ENCODE measurements around the gene RAB20. TPM values are rescaled to one million over a fixed set of nuclear protein-coding genes. Genes with fewer than 3 reads are reported as not detected.

RAB20 gene
- total RNA-seq, 1 experiment from 2014 or later: 10.6 TPM

DNA sequence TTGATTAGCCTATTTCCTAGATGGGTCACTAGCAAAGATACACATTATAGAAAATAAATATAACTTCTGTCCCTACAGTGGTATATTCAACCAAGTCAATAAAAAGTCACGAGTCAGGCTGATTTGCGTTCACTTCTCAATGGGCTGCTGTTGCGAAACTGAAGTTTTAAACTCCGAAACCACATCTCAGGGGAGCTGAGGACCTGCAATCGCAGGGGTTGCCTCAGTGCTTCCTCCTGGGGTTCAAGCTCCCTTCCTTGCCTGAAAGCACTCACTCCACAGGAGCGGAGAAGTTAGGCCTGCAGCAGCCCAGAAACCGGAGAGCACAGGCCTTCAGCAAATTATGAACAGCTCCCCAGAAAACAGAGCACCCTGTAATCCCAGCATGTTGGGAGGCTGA lies 39.6 kb downstream of the RAB20 start:
- DNase-seq (ENCODE audit: low read depth, low spot score): no peak
- Histone ChIP-seq H3K9me2 (ENCODE audit: insufficient read depth) (no peaks in the 10 kb centered on the region), H3K9ac (ENCODE audit: low read length) (no peak overlapping the region), H3K9me3 (ENCODE audit: control insufficient read depth in 1 of 2, insufficient read depth in 1 of 2, low read depth in 1 of 2, low read length in 2 of 2) (no peaks in the 10 kb centered on the region), H3K4me2 (ENCODE audit: low read length) (no peak overlapping the region), H4K20me1 (ENCODE audit: insufficient read depth) (no peaks in the 10 kb centered on the region), H2AFZ (ENCODE audit: low read depth, low read length, poor library complexity, severe bottlenecking) (no peak overlapping the region), H3K36me3 (ENCODE audit: control insufficient read depth in 1 of 2, insufficient read depth in 2 of 2, low read length in 2 of 2) (no peaks in the 10 kb centered on the region), H3K4me1 (ENCODE audit: control insufficient read depth in 1 of 2, insufficient read depth in 2 of 2, low read length in 2 of 2) (peaks cover 32 to 38% of the 10 kb centered on the region in 2 experiments), H3K4me3 (replicated peaks in 1 of 2; ENCODE audit: low read depth in 1 of 2, low read length in 2 of 2) (no peak overlapping the region), H3K27me3 (ENCODE audit: insufficient read depth, low read length) (no peaks in the 10 kb centered on the region), H3K27ac (ENCODE audit: low read depth, low read length) (no peak overlapping the region), H3K79me2 (ENCODE audit: insufficient read depth, low read length) (no peaks in the 10 kb centered on the region)
- TF ChIP-seq, protein P1, sequence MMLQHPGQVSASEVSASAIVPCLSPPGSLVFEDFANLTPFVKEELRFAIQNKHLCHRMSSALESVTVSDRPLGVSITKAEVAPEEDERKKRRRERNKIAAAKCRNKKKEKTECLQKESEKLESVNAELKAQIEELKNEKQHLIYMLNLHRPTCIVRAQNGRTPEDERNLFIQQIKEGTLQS (IDR thresholded peaks at IDR 0.05): no peak
- TF ChIP-seq, protein P2, sequence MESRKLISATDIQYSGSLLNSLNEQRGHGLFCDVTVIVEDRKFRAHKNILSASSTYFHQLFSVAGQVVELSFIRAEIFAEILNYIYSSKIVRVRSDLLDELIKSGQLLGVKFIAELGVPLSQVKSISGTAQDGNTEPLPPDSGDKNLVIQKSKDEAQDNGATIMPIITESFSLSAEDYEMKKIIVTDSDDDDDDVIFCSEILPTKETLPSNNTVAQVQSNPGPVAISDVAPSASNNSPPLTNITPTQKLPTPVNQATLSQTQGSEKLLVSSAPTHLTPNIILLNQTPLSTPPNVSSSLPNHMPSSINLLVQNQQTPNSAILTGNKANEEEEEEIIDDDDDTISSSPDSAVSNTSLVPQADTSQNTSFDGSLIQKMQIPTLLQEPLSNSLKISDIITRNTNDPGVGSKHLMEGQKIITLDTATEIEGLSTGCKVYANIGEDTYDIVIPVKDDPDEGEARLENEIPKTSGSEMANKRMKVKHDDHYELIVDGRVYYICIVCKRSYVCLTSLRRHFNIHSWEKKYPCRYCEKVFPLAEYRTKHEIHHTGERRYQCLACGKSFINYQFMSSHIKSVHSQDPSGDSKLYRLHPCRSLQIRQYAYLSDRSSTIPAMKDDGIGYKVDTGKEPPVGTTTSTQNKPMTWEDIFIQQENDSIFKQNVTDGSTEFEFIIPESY (IDR thresholded peaks at IDR 0.05; ENCODE audit: extremely low read depth, insufficient replicate concordance, low read length): no peak
- TF ChIP-seq RAD21 (IDR thresholded peaks at IDR 0.05; ENCODE audit: low read depth) (no peak), EZH2phosphoT487 (IDR thresholded peaks at IDR 0.05; ENCODE audit: borderline replicate concordance) (no peak), SP1 (IDR thresholded peaks at IDR 0.05; ENCODE audit: low read depth) (no peak), EGR1 (IDR thresholded peaks at IDR 0.05; ENCODE audit: low read depth) (no peak), FOSL1 (IDR thresholded peaks at IDR 0.05; ENCODE audit: low read depth) (no peak), TCF7L2 (IDR thresholded peaks at IDR 0.05; ENCODE audit: borderline replicate concordance, extremely low read depth, insufficient read depth, insufficient read length) (no peak)
- TF ChIP-seq, protein P3, sequence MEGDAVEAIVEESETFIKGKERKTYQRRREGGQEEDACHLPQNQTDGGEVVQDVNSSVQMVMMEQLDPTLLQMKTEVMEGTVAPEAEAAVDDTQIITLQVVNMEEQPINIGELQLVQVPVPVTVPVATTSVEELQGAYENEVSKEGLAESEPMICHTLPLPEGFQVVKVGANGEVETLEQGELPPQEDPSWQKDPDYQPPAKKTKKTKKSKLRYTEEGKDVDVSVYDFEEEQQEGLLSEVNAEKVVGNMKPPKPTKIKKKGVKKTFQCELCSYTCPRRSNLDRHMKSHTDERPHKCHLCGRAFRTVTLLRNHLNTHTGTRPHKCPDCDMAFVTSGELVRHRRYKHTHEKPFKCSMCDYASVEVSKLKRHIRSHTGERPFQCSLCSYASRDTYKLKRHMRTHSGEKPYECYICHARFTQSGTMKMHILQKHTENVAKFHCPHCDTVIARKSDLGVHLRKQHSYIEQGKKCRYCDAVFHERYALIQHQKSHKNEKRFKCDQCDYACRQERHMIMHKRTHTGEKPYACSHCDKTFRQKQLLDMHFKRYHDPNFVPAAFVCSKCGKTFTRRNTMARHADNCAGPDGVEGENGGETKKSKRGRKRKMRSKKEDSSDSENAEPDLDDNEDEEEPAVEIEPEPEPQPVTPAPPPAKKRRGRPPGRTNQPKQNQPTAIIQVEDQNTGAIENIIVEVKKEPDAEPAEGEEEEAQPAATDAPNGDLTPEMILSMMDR (IDR thresholded peaks at IDR 0.05 in 2 of 3, conservative IDR thresholded peaks at IDR 0.05 in 1 of 3; ENCODE audit: borderline replicate concordance in 1 of 3, insufficient read depth in 1 of 3, low read depth in 2 of 3, low read length in 2 of 3): no peak
- TF ChIP-seq, protein P4, sequence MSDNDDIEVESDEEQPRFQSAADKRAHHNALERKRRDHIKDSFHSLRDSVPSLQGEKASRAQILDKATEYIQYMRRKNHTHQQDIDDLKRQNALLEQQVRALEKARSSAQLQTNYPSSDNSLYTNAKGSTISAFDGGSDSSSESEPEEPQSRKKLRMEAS (IDR thresholded peaks at IDR 0.05): no peak
- ATAC-seq: no peak
- POLR2A ChIA-PET: no interaction called here
- CTCF ChIA-PET: no interaction called here
- BruUV-seq (replicated peaks): no TSS peak
- intact Hi-C loops (cut with micrococcal nuclease): no loop called here
- RAD21 ChIA-PET (ENCODE audit: low non-redundant PET in 1 of 2, low total read pairs in 2 of 2, uncharacterized antibody in 2 of 2, unreplicated experiment in 2 of 2): no interaction called here

Measured in HCT116 (cell line).